NB4 (cell line): ENCODE data around the gene HSPG2.

Experiments used
- CTCF ChIP-seq: IDR thresholded peaks from one replicate; pipeline ENCODE4 v1.5.1; 2012; ENCODE audit warnings: low read depth, low read length
- MYC ChIP-seq: IDR thresholded peaks from 2 replicates; pipeline ENCODE4 v1.6.1; 2011; ENCODE audit warnings: low read depth, low read length
- POLR2A ChIP-seq: IDR thresholded peaks from 2 replicates; pipeline ENCODE4 v1.6.1; 2011; ENCODE audit warnings: mild to moderate bottlenecking; ENCODE audit not compliant: insufficient read length; ENCODE audit errors: extremely low read depth
- TF ChIP-seq, protein P1 (sequence below): IDR thresholded peaks from 2 replicates; pipeline ENCODE4 v1.6.1; 2011; ENCODE audit warnings: low read depth, low read length

DNA sequence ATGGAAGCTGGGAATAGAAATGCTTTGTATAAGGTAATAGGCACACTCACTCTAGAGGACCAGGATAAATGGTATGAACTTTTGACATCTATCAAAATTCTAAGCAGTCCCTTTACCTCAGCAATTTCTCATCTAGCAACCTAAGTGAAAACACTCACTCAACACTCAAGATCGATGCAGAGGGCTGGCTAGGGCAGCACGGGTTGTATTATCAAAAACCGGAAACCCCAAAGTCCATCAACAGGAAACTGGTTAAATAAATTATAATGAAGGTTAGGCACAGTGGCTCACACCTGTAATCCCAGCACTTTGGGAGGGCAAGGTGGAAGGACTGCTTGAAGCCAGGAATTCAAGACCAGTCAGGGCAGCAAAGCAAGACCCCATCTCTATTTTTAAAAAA lies 163.5 kb downstream of the HSPG2 start:
- TF ChIP-seq CTCF (no peak), MYC (no peak), POLR2A (no peak)
- TF ChIP-seq, protein P1, sequence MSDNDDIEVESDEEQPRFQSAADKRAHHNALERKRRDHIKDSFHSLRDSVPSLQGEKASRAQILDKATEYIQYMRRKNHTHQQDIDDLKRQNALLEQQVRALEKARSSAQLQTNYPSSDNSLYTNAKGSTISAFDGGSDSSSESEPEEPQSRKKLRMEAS = no peak
